GM18907 (cell line): ENCODE results near the gene CDH4.

Experiments
- ATAC-seq: cut with Tn5 transposase; IDR thresholded peaks from one replicate; pipeline ENCODE4 v1.9.1; 2021; ENCODE audit warnings: mild to moderate bottlenecking, moderate library complexity; ENCODE audit not compliant: unreplicated experiment

Gene CDH4

DNA sequence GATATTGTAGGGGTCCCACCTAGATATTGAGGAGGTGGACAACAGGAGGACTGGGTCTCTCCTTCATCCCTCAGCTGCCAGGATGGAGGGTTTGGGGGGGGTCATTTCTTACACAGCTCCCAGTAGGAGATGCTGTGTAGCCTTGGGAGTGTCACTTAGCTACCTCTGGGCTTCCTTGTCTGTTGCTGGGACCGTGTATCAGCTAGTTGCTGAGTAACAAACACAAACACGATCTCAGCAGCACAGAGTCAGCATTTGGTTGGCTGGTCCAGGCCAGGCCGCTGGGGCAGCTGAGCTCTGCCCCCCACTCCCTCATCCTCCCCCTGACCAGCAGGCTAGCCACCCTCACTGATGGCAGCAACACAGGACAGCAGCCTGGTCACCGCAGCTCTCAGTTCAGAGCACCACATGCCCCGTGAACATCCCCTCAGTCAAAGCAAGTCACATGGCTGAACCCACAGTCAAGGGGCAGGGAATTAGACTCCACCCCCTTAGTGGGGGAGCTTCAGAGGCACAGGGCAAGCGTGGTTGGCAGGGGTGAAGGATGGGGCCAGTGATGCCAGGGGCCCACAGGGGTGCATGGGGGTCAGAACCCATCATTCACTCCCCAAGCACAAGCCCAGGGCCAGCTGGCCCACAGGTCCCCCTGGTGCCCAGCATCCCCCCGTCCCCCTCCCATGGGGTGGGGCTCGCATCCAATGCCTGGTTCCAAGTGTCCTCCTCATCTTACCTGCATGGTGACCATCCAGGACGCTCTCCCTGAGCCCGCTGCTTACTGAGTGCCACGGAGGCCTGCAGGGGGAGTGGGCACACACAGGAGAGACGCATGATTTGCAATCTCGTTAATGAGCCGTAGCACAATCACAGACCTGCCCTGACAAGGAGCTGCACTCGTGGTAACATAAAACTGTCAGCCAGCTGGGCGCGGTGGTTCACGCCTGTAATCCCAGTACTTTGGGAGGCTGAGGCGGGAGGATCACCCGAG is 701.3 kb downstream of the CDH4 start:
- no peak for ATAC-seq

DNA sequence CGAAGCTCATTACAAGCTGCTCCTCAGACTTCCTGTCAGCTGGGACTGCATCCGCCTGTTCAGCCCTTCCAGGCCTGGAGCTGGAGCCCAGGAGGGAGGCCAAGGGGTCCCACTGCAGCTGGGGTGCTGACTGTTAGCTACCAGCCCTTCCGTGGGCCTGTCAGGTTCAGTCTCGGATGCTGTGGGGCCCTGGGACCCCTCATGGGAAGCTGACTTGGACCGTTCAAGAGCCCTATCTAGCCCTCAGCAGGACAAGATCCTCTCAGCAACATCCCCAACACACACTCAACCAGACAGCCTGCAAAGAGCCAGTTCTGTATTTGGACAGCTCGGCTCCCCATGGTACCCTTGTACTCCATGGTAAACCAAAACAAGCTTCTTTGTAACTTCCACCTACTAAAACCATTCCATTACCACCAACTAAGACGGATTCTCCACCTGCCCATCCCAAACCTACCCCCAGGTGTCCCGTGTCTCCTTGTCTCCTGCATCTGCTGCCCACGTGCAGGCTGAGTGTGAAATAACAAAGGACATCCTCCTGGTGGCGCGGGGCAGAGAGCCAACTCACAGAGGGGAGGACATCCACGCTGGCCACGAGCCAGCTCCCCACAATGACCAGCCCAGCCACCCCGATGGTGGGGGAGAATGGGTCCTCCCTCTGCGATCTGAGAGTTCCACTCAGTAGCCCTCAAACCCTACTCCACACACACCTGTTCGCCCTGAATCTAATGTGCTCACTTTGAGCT is 702.4 kb downstream of the CDH4 start:
- ATAC-seq, result no peak

DNA sequence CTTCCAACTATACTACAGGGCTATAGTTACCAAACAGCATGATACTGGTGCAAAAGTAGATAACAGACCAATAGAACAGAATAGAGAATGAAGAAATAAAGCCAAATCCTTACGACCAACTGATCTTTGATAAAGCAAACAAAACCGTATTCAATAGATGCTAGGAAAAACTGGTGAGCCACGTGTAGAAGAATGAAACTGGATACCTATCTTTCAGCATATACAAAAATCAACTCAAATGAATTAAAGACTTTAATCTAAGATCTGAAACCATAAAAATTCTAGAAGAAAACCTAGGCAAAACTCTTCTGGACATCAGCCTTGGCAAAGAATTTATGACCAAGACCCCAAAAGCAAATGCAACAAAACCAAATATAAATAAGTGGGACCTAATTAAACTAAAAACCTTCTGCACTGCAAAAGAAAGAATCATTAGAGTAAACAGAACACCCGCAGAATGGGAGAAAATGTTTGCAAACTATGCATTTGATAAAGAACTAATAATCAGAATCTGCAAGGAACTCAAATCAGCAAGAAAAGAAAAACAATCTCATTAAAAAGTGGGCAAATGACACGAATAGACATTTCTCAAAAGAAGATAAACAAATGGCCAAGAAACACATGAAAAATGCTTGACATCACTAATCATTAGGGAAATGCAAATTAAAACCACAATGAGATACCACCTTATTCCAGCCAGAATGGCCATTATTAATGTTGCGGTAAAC is 703.8 kb downstream of the CDH4 start:
- no peak for ATAC-seq

DNA sequence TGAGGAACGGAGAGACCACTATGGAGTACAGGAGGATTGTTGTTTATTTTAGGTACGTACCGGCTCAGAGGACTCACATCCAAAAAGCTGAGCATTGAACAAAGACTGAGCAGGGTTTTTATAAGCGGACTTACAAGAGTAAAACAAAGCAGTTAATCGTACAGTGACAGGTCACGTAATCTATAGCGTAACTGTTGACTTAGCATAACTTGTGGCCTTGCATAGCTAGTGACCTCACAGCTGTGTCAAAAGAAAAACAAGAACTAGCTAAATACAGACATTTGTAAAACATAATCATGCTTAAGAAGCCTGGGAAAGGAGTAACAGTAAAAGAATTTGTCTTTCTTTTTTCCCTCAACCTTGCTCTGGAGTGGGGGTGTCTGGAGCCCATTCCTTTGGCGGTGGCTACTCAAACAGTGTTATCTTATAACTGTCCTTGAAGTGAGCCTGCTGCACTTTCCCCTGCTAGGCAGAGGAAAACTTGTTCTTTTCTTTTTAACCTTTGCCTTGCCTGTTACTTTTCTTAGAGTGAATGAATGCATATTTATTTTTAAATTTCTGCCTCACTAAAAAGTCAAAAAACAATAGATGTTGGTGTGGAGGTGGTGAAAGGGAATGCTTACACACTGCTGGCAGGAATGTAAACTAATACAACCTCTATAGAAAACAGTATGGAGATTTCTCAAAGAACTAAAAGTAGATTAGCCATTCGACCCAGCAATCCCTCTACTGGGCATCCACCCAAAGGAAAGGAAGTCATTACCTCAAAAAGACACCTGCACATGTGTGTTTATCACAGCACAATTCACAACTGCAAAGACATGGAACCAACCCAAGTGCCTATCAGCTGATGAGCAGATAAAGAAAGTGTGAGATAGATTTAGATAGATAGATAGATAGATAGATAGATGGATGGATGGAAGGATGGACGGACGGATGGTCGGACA is 704.6 kb downstream of the CDH4 start:
- no peak for ATAC-seq

DNA sequence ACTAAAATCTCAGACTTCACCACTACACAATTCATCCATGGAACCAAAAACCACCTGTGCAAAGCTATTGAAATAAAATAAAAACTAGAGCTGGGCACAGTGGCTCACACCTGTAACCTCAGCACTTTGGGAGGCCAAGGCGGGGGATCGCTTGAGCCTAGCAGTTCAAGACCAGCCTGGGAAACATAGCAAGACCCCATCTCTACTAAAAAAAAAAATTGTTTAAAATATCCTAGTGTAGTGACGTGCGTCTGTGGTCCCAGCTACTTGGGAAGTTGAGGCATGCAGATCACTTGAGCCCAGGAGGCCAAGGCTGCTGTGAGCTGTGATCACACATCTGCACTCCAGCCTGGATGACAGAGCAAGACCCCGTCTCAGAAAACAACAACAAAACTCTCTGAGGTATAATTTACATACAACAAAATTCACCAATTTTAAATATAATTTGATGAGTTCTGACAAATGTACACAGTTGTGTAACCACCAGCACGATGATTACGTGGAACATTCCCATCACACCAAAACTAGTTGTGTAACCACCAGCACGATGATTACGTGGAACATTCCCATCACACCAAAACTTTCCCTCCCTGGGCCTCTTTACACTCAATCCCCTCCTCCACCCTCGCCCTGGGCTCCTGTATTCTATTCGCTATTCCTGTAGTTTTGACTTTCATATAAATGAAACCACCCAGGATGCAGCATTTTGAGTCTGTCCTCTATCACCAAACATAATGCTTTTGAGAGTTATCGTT is 706.1 kb downstream of the CDH4 start:
- ATAC-seq, result no peak

DNA sequence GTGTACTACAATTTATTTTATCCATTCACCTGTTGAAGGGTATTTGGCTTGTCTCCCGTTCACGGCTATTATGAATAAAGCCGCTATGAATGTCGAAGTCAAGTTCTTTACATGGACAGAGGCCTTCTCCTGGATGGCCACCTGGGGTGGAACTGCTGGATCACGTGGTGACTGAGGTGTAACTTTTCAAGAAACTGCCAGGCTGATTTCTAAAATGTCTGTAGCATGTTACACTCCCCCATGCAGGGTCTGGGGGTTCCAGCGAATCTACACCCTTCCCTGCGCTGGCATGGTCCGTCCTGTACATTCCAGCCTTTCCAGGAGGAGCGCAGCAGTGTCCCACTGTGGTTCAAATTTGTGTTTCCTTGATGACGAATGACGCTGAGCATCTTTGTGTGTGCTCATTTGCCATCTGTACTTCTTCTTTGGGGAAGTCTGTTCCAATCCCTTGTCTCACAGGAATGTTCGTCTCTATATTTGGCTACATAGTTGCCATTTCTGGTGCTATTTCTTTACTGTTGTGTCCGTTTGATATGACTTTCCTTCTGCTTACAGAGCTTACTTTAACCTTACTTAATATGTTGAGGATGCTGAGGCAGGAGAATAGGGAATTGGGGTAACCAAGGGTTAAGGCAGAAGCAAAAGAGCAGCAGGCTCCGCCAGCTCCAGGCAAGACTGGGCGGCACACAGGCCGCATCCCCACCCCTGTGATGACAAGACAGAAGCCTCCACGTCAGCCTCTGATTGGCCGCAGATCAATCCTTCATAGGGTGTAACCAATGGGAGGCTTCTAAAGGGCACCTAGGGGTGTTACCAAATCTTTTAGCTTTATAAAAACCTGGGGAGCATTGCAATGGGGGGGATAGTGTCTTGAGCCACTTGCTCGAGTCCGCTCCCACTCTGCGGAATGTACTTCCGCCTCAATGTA is 707.0 kb downstream of the CDH4 start:
- no peak for ATAC-seq

DNA sequence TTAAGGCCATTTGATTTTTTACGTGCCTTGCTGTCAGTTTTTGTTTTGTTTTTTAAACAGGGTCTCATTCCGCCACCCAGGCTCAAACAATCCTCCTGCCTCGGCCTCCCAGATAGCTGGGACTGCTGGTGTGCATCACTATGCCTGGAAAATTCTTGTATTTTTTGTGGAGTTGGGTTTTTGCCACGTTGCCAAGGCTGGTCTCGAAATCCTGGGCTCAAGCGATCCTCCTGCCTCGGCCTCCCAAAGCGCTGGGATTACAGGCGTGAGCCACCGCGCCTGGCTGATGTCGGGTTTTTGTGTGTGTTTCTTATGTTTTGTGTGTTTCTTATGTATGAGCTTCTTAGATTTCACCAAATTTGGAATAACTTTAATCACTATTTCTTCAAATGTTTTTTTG is 708.8 kb downstream of the CDH4 start:
- no peak for ATAC-seq

DNA sequence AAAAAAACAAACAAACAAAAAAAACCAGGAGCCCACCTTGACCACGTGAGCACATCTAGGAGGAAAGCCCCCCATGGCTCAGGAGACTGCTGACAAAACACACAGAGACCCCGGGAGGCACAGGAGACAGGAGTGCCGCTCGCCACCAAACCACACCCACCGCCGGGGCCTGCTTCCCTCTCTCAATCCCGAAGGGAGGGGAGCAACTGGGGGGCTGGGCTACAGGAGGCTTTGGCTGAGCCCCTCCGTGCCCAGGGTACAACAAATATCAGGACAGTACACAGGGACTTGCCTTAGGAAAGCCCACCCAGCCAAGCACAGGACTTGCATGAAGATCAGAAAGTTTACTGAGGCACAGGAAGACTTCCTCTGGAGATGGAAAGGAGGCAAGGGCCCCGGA is 711.1 kb downstream of the CDH4 start:
- ATAC-seq, result no peak

DNA sequence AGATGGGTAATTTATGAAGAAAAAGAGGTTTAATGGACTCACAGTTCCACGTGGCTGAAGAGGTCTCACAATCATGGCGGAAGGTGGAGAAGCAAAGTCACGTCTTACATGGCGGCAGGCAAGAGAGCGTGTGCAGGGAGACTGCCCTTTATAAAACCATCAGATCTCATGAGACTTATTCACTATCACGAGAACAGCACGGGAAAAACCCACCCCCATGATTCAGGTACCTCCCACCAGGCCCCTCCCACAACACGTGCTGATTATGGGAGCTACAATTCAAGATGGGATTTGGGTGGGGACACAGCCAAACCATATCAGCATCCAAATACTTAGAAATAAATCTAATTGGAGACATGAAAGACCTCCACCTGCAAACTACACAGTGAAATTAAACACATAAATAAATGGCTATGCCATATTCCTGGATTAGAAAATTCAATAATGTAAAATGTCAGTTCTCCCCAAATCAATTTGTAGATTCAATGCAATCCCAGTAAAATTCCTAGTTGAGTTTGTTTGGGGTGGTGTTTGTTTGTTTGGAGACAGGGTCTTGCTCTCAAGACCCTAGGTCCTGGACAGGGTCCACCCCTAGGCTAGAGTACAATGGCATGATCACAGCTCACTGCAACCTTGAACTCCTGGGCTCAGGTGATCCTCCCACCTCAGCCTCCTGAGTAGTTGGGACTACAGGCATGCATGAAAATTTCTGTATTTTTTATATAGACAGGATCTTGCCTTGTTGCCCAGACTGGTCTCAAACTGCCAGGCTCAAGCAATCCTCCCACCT is 712.0 kb downstream of the CDH4 start:
- no peak for ATAC-seq

DNA sequence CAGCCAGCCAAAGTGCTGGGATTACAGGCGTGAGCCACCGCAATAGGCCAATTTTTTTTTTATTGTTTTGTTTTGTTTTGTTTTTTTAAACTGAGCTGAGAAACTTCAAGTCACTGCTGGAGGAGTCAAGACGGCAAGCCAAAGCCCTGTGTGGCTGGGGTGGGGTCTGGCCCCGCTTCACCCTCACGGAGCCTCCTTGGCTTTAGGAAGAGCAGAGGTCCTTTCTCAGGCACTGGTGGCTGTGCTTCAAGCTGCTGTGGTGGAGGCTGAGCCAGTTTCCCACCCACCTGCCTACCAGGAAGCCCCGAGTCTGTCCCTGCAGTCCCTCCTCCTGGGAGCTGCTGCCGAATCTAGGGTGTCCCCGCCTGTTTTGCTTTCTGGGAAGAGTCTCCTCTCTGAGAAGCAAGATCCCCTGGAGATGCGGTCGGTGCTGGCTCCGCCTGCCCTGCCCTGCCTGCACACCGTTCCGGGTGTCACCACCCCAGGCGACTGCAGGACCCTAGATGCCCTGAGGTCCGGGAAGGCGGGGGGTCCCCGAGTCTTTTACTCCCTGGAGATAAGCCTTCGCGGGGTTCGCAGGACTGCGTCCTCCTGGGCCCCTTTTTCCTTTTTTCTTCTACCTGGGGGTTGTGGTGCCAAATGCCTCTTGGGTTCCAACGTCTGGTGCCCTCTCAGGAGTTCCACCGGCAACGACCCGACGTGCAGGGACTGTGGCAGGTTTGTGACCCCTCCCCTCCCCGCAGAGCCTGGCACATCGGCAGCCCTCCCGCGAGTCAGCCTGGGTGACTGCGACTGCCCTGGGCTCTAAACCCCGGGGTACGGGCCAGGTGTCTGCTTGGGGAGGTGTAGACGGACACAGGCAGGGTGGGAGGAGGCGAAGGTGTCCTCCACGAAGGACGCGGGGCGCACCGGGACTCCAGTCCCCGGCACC is 712.9 kb downstream of the CDH4 start:
- no peak for ATAC-seq

DNA sequence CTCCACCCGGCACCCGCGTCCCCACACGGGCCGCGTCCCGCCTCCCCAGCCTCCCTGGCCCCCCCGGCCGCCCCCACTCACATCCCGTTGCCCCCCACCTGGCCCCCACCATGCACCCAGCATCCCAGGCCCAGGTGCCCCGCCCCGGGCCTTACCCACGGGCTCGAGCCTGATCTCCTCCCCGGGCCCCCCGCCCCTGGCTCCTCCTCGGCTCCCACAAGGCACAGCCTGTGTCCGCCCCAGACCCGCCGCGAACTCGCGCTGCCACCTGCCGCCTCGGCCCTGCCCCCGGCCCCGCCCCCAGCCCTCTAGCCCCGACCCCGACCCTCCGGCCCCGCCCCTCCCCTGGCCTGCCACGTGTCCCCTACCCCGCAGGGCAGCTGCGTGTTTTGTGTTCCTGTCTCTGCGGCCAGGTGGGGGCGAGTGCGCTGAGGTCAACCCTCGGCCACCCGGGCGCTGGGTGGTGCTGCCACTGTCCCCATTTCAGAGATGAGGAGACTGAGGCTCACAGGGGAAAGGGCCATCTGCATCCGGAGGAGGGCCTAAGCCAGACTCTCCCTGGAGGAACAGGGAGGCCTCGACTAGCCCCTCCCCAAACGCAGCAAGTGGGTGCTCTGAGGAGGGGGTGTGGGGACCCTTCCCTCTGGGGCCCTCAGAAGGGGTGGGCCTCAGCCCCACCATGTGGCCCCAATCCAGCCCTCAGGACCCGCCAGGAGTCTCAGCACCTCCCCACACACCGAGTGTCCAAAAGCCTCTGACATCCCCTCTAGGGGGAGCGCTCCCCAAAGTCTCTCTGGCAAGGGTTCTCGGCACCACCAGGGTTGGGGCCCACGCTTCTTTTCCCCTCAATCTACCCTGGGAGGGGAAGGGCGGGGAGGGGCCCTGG is 713.8 kb downstream of the CDH4 start:
- ATAC-seq, result no peak

DNA sequence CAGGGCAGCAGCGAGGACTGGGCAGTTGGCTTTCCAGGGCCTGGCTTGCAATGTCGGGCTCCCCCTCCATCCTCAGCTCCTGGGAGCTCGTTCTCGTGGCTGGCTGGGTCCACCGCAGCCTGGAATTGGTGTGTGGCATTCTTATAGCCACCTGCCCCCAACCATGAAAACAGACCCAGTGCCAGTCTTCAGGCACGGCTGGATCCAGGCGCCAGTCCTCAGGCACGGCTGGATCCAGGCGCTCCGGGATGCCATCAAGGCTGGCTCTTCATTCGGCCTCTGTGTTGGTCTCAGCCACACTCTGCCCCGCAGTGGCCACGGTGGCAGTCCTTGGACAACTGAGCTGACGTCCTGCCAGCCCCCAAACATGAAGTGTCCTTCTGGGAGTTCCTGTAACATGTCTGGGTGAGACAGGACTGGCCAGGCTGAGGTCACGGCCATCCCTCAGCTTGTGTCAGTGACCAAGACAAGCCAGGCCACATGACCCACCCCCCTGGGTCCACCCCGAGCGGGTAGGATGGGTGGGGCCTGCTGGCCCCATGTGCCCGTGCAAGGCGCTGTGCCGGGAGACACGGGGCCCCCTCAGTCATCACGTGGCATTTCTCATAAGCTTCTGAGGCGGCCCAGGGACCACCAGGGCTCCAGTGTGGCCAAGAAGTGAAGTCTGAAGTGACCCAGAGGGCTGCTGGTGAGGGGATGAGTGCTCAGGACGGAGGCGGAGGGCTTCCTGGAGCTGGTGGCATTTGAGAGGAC is 714.6 kb downstream of the CDH4 start:
- ATAC-seq, result no peak

DNA sequence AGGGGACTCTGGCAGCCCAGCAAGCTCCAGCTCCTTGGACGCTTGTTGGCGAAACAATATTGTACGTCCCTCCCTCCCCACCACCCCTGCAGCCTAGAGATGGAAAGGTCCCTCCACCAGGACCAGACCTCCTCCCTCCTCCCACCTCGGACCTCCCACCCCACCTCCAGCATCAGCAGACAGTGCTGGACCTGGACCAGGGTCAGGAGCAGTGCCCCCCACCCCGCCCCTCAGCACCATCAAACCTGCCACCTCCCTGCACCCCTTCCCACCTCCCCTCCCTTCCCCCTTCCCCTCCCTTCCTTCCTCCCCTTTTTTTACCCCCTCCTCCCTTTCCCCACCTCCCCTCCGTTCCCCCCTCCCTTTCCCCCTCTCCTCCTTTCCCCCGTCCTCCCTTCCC is 715.2 kb downstream of the CDH4 start:
- no peak for ATAC-seq

DNA sequence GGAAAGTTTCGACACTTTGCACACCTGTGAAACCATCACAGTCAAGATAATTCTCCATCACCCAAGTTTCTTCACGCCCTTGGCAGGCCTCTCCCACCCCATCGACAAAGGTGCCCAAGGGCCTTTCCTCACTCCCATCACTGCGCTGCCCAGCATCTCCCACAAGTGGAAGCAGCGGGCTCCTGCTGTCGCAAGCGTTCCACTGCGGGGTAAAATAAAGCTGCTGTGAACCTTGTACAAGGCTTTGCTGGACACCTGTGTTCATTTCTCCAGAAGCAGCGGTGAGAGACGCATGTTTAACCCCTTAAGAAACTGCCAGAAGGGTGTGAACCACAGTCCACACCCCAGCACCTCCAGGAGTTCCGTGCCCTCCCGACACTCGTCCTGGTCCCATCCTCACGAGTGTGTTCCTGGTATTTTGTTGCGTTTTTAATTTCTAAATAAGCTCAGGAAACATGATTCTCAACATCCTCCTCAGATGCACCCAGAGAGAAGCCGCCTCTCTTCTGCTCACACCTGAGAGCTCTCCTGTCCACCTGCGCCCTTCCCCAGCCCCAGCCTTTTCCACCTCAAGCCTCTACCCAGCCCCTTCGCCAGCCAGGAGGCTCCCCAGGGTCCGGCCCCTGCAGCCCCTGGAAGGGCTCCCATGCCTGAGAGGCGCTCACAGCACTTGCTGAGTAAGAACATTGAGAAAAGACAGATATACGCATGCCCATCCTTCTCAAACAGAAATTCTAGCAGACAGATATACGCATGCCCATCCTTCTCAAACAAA is 716.2 kb downstream of the CDH4 start:
- no peak for ATAC-seq
